Activated naive CD4-positive, alpha-beta T cell treated with anti-CD3 and anti-CD28 coated beads for 36 hours (primary cell): Measurements from ENCODE around the gene SDK1. TPM values are rescaled to one million over a fixed set of nuclear protein-coding genes. Genes with fewer than 3 reads are reported as not detected.

ENCODE experiments used
- CTCF ChIA-PET: fragments of 350-600 bp; sonication (Branson Sonifier 250); formaldehyde crosslinking; loops from one replicate; lab custom pipeline; 2021; ENCODE audit warnings: antibody characterized with exemption; lab: Charles Lee
- DNase-seq: peaks from one replicate; pipeline ENCODE4 v3.0.0-alpha.2; 2020
- H3K27ac Mint-ChIP-seq: one replicate; pipeline ENCODE4 v1.8.0; 2021; ENCODE audit warnings: mild to moderate bottlenecking, mixed read lengths
- H3K27me3 Mint-ChIP-seq: one replicate; pipeline ENCODE4 v1.8.0; 2021; ENCODE audit warnings: low read depth, mixed read lengths
- H3K36me3 Mint-ChIP-seq: one replicate; pipeline ENCODE4 v1.8.0; 2021; ENCODE audit warnings: low read depth, mixed read lengths
- H3K4me1 Mint-ChIP-seq: one replicate; pipeline ENCODE4 v1.8.0; 2021; ENCODE audit warnings: low read depth, mixed read lengths
- H3K4me3 Mint-ChIP-seq: one replicate; pipeline ENCODE4 v1.8.0; 2021; ENCODE audit warnings: mild to moderate bottlenecking, moderate library complexity, mixed read lengths
- H3K9me3 Mint-ChIP-seq: one replicate; pipeline ENCODE4 v1.8.0; 2021; ENCODE audit warnings: mixed read lengths
- intact Hi-C: fragments of 100-400 bp; cut with micrococcal nuclease; formaldehyde crosslinking; loops from one replicate; pipeline ENCODE4 v1.15.1; 2023
- total RNA-seq, 2 experiments: library from RNA; stranded (reverse); gene quantifications; one replicate each; pipeline ENCODE4 v1.2.3, GENCODE V29; 2021

The SDK1 gene
- total RNA-seq, 2 experiments from 2014 or later = 1.3 to 2.0 TPM

GRCh38 chr7:3397324-3397723 is 96.3 kb downstream of the SDK1 start:
- Mint-ChIP-seq H3K27me3 (no peaks in the 10 kb centered on the region), H3K4me1 (no peaks in the 10 kb centered on the region), H3K9me3 (peaks cover 17% of the 10 kb centered on the region), H3K36me3 (peaks cover 1% of the 10 kb centered on the region), H3K4me3 (no peak overlapping the region), H3K27ac (no peak overlapping the region)
- DNase-seq = no peak
- intact Hi-C loops = no loop called here
- CTCF ChIA-PET = interaction anchor here (0.7 kb wide), 1 partner anchor 394 kb away, joined by 3 read pairs; no protein-coding TSS in a partner anchor

GRCh38 chr7:3399858-3400257 is 98.8 kb downstream of the SDK1 start:
- Mint-ChIP-seq H3K4me3 (no peak overlapping the region), H3K27me3 (no peaks in the 10 kb centered on the region), H3K4me1 (no peaks in the 10 kb centered on the region), H3K27ac (no peak overlapping the region), H3K9me3 (peaks cover 12% of the 10 kb centered on the region), H3K36me3 (peaks cover 1% of the 10 kb centered on the region)
- CTCF ChIA-PET = interaction anchor here (0.7 to 1.4 kb wide), 2 partner anchors 149 to 535 kb away, joined by 3 read pairs; no protein-coding TSS in a partner anchor
- intact Hi-C loops = loop anchor here (10.0 kb wide), 1 partner anchor 275 kb away; no protein-coding TSS in a partner anchor
- peak; percentile 47 for DNase-seq

- no peak overlapping the region for H3K27ac Mint-ChIP-seq
- no peaks in the 10 kb centered on the region for H3K9me3 Mint-ChIP-seq
- no peak for DNase-seq
- no peak overlapping the region for H3K4me3 Mint-ChIP-seq
- intact Hi-C loops = loop anchor here (10.0 kb wide), 1 partner anchor 270 kb away; no protein-coding TSS in a partner anchor
- no peaks in the 10 kb centered on the region for H3K36me3 Mint-ChIP-seq
- CTCF ChIA-PET = interaction anchor here (0.6 kb wide), 1 partner anchor 13 kb away, joined by 4 read pairs; no protein-coding TSS in a partner anchor
- no peaks in the 10 kb centered on the region for H3K27me3 Mint-ChIP-seq
- peaks cover 10% of the 10 kb centered on the region for H3K4me1 Mint-ChIP-seq
Measured at GRCh38 chr7:3404501-3404900, 103.4 kb downstream of the SDK1 start.

- peaks cover 2% of the 10 kb centered on the region for H3K27me3 Mint-ChIP-seq
- H3K9me3 Mint-ChIP-seq = no peaks in the 10 kb centered on the region
- intact Hi-C loops = loop anchor here (2.0 to 10.0 kb wide), 2 partner anchors 54 to 266 kb away; no protein-coding TSS in a partner anchor
- H3K4me1 Mint-ChIP-seq = peaks cover 13% of the 10 kb centered on the region
- H3K36me3 Mint-ChIP-seq = no peaks in the 10 kb centered on the region
- H3K4me3 Mint-ChIP-seq = no peak overlapping the region
- CTCF ChIA-PET = no interaction called here
- no peak for DNase-seq
- H3K27ac Mint-ChIP-seq = peak overlapping the region; percentile 56
Measured at GRCh38 chr7:3408814-3409595, 108.0 kb downstream of the SDK1 start.

- Mint-ChIP-seq H3K4me1 (peaks cover 13% of the 10 kb centered on the region), H3K9me3 (no peaks in the 10 kb centered on the region), H3K27ac (no peak overlapping the region), H3K4me3 (no peak overlapping the region), H3K27me3 (peaks cover 5% of the 10 kb centered on the region), H3K36me3 (no peaks in the 10 kb centered on the region)
- intact Hi-C loops = no loop called here
- CTCF ChIA-PET = no interaction called here
- no peak for DNase-seq
Measured at GRCh38 chr7:3412871-3413270, 111.8 kb downstream of the SDK1 start.

- DNase-seq = no peak
- CTCF ChIA-PET = no interaction called here
- Mint-ChIP-seq H3K36me3 (no peaks in the 10 kb centered on the region), H3K9me3 (no peaks in the 10 kb centered on the region), H3K4me1 (peaks cover 2% of the 10 kb centered on the region), H3K27ac (no peak overlapping the region), H3K27me3 (peaks cover 5% of the 10 kb centered on the region), H3K4me3 (no peak overlapping the region)
- intact Hi-C loops = no loop called here
Measured at GRCh38 chr7:3415861-3416312, 114.8 kb downstream of the SDK1 start.

GRCh38 chr7:3416453-3416852 is 115.4 kb downstream of the SDK1 start:
- peaks cover 2% of the 10 kb centered on the region for H3K4me1 Mint-ChIP-seq
- H3K27ac Mint-ChIP-seq = no peak overlapping the region
- no peaks in the 10 kb centered on the region for H3K36me3 Mint-ChIP-seq
- no peak for DNase-seq
- intact Hi-C loops = no loop called here
- no peaks in the 10 kb centered on the region for H3K9me3 Mint-ChIP-seq
- CTCF ChIA-PET = no interaction called here
- H3K27me3 Mint-ChIP-seq = peaks cover 5% of the 10 kb centered on the region
- no peak overlapping the region for H3K4me3 Mint-ChIP-seq

- H3K36me3 Mint-ChIP-seq = peaks cover 4% of the 10 kb centered on the region
- intact Hi-C loops = no loop called here
- no peak for DNase-seq
- no peak overlapping the region for H3K4me3 Mint-ChIP-seq
- H3K27ac Mint-ChIP-seq = no peak overlapping the region
- CTCF ChIA-PET = no interaction called here
- no peaks in the 10 kb centered on the region for H3K27me3 Mint-ChIP-seq
- peaks cover 8% of the 10 kb centered on the region for H3K9me3 Mint-ChIP-seq
- H3K4me1 Mint-ChIP-seq = no peaks in the 10 kb centered on the region
Measured at GRCh38 chr7:3425087-3425486, 124.0 kb downstream of the SDK1 start.

GRCh38 chr7:3426064-3426463 is 125.0 kb downstream of the SDK1 start:
- CTCF ChIA-PET = no interaction called here
- DNase-seq = no peak

GRCh38 chr7:3427957-3428356 is 126.9 kb downstream of the SDK1 start:
- no peaks in the 10 kb centered on the region for H3K27me3 Mint-ChIP-seq
- no peaks in the 10 kb centered on the region for H3K36me3 Mint-ChIP-seq
- H3K27ac Mint-ChIP-seq = no peak overlapping the region
- DNase-seq = no peak
- intact Hi-C loops = no loop called here
- no peaks in the 10 kb centered on the region for H3K9me3 Mint-ChIP-seq
- CTCF ChIA-PET = no interaction called here
- no peak overlapping the region for H3K4me3 Mint-ChIP-seq
- no peaks in the 10 kb centered on the region for H3K4me1 Mint-ChIP-seq

More at GRCh38 chr7:3426064-3426463, 125.0 kb downstream of the SDK1 start:
- Mint-ChIP-seq H3K4me3 (no peak overlapping the region), H3K4me1 (no peaks in the 10 kb centered on the region), H3K36me3 (peaks cover 4% of the 10 kb centered on the region), H3K27me3 (no peaks in the 10 kb centered on the region), H3K9me3 (peaks cover 8% of the 10 kb centered on the region), H3K27ac (no peak overlapping the region)
- intact Hi-C loops = no loop called here

GRCh38 chr7:3429981-3430380 is 128.9 kb downstream of the SDK1 start:
- Mint-ChIP-seq H3K27ac (no peak overlapping the region), H3K36me3 (no peaks in the 10 kb centered on the region), H3K4me3 (no peak overlapping the region), H3K4me1 (no peaks in the 10 kb centered on the region), H3K9me3 (no peaks in the 10 kb centered on the region), H3K27me3 (no peaks in the 10 kb centered on the region)
- intact Hi-C loops = no loop called here
- CTCF ChIA-PET = no interaction called here
- no peak for DNase-seq

GRCh38 chr7:3430588-3430987 is 129.5 kb downstream of the SDK1 start:
- intact Hi-C loops = no loop called here
- Mint-ChIP-seq H3K9me3 (no peaks in the 10 kb centered on the region), H3K4me3 (no peak overlapping the region), H3K4me1 (no peaks in the 10 kb centered on the region), H3K36me3 (no peaks in the 10 kb centered on the region), H3K27ac (no peak overlapping the region), H3K27me3 (no peaks in the 10 kb centered on the region)
- no peak for DNase-seq
- CTCF ChIA-PET = no interaction called here

- CTCF ChIA-PET = no interaction called here
- intact Hi-C loops = no loop called here
Measured at GRCh38 chr7:3431306-3431705, 130.3 kb downstream of the SDK1 start.

More at GRCh38 chr7:3431306-3431705, 130.3 kb downstream of the SDK1 start:
- H3K36me3 Mint-ChIP-seq = no peaks in the 10 kb centered on the region
- H3K27ac Mint-ChIP-seq = no peak overlapping the region
- H3K9me3 Mint-ChIP-seq = no peaks in the 10 kb centered on the region
- DNase-seq = no peak
- H3K4me3 Mint-ChIP-seq = no peak overlapping the region
- no peaks in the 10 kb centered on the region for H3K4me1 Mint-ChIP-seq
- no peaks in the 10 kb centered on the region for H3K27me3 Mint-ChIP-seq
